Measurements from ENCODE around the gene KPNB1. TPM values are rescaled to one million over a fixed set of nuclear protein-coding genes. Genes with fewer than 3 reads are reported as not detected.

KPNB1 gene
- total and polyA plus RNA-seq, 10 of the 15 experiments (the other 5 are each of a cell fraction or from before 2014, with no cell fraction given), result 67.8 to 525 (median 246) TPM

DNA sequence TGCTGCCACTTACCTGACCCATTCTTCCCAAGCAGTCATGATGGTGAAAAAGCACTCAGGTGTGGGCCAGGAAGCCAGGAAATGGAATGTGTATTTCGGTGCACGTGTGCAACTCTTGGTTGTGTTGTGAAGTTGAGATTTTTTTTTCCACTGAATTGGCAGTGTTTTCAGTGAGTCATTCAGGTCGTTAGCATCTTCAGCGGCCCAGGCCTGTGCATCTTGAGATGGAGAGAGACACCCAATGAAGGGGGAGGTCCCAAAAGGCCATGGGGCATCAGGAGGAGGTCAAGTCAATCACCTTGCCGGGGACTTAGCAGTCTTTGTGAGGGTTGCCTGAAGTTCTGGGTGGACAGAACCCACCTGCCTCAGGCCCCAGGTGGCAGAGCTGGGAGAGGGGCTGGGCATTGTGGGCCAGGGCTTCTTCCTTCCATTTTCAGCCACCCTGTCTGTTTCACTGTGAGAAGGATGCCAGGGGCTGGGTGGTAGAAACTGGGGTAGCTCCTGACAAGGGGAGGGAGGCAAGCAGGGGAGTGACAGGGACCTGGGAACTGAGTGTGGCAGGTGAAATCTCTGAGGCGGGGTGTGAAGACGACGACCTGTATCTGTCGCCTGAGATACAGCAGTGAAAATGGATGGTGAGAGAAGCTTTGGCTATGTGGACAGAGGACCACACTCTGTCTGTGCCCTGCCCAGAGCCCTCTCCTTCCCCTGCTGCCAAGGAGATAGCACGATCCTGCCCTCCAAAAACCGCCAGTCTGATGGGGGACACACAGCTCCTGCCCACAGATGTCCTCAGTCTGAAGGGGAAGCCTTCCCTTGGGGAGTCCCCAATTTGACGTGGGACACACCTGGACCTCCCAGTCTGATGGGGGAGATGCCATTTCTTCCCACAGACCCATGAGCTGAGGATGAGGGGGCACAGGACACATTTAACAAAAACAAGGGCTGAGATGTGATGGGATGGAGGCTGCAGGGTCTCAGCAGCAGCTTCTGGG lies 56.1 kb downstream of the KPNB1 start (continued):
- TF ChIP-seq, protein P1, sequence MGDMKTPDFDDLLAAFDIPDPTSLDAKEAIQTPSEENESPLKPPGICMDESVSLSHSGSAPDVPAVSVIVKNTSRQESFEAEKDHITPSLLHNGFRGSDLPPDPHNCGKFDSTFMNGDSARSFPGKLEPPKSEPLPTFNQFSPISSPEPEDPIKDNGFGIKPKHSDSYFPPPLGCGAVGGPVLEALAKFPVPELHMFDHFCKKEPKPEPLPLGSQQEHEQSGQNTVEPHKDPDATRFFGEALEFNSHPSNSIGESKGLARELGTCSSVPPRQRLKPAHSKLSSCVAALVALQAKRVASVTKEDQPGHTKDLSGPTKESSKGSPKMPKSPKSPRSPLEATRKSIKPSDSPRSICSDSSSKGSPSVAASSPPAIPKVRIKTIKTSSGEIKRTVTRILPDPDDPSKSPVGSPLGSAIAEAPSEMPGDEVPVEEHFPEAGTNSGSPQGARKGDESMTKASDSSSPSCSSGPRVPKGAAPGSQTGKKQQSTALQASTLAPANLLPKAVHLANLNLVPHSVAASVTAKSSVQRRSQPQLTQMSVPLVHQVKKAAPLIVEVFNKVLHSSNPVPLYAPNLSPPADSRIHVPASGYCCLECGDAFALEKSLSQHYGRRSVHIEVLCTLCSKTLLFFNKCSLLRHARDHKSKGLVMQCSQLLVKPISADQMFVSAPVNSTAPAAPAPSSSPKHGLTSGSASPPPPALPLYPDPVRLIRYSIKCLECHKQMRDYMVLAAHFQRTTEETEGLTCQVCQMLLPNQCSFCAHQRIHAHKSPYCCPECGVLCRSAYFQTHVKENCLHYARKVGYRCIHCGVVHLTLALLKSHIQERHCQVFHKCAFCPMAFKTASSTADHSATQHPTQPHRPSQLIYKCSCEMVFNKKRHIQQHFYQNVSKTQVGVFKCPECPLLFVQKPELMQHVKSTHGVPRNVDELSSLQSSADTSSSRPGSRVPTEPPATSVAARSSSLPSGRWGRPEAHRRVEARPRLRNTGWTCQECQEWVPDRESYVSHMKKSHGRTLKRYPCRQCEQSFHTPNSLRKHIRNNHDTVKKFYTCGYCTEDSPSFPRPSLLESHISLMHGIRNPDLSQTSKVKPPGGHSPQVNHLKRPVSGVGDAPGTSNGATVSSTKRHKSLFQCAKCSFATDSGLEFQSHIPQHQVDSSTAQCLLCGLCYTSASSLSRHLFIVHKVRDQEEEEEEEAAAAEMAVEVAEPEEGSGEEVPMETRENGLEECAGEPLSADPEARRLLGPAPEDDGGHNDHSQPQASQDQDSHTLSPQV (IDR thresholded peaks at IDR 0.05), result no peak
- TF ChIP-seq FOXM1 (IDR thresholded peaks at IDR 0.05; ENCODE audit: low read depth, low read length) (no peak), ZBTB40 (IDR thresholded peaks at IDR 0.05; ENCODE audit: borderline replicate concordance) (no peak), RBBP5 (conservative IDR thresholded peaks at IDR 0.05) (no peak), CTCF (IDR thresholded peaks at IDR 0.05 in 2 of 3, conservative IDR thresholded peaks at IDR 0.05 in 1 of 3; ENCODE audit: control insufficient read depth in 2 of 3, extremely low read depth in 1 of 3, insufficient read depth in 1 of 3, low read depth in 3 of 3, low read length in 3 of 3) (no peak), NFIC (IDR thresholded peaks at IDR 0.05; ENCODE audit: low read depth, low read length) (no peak), MEF2B (IDR thresholded peaks at IDR 0.05; ENCODE audit: partially characterized antibody, poor library complexity, severe bottlenecking) (no peak)

All from GM12878 (cell line).